Measurements from ENCODE around the gene SLC38A10.

SLC38A10 gene

DNA sequence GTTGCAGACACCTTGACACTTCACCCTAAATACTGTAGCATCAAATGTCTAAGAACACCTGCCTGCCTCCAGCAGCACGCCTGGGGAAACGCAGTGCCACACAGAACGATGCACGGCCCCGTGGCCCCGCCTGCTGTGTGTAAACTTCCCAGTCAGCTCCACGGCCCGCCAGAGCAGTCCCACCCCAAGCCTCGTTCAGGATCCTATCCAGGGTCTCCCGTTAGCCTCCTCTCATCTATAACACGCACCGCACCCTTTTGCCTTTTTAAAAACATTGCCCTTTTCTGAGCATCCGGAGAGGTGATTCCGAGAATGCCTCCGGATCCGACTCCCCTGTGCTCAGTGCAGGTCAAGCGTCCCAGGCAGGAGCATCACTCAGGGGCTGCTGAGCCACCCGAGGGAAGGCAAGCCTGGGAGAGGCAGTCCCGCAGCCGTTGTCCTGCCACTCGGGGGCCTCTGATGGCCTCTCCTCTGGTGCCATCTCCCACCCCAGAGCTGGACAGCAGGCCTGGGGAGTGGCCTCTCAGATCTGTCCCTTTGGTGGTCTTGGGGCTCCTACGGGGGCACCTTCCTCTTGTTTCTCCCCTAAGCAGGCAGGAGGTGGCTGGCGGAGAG lies 37.9 kb upstream of the SLC38A10 start:
- peaks cover 69% of the 10 kb centered on the region for H3K27me3 ChIP-seq (ENCODE audit: insufficient read depth, low read depth, severe bottlenecking)
- DNase-seq: no peak

DNA sequence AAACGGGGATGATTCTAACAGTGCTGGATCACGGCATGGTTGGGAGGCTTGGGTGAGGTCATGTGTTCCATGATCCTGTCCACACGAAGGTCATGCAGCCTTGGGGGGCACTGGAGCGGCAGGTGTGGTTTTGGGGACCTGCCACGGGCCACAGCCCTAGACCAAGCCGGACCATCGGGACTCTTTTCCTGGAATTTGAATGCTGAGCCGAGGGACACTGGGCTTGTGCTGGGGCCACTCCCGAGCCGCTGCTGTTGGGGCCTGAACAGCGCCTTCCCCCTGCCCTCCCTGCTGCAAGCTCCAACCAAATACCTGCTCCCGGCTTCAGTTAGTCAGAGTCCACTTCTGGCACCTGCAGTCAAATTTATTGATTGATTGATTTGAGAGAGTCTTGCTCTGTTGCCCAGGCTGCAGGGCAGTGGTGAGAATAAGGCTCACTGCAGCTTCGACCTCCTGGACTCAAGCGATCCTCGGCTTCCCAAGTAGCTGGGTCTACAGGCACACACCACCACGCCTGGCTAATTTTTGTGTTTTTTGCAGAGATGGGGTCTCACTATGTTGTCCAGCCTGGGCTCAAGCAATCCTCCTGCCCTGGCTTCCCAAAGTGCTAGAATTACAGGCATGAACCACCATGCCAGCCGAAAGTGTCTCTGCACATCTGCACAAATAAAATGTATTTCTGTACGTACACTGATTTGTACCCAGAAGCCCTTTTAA lies 37.2 kb upstream of the SLC38A10 start:
- Histone ChIP-seq H3K9me3 (ENCODE audit: severe bottlenecking) (no peaks in the 10 kb centered on the region), H3K27ac (no peak overlapping the region), H3K27me3 (ENCODE audit: insufficient read depth, low read depth, severe bottlenecking) (peaks cover 76% of the 10 kb centered on the region), H3K36me3 (no peaks in the 10 kb centered on the region), H3K4me3 (ENCODE audit: low read depth, low read length) (no peak overlapping the region)
- no peak for DNase-seq
- TF ChIP-seq, protein P1, sequence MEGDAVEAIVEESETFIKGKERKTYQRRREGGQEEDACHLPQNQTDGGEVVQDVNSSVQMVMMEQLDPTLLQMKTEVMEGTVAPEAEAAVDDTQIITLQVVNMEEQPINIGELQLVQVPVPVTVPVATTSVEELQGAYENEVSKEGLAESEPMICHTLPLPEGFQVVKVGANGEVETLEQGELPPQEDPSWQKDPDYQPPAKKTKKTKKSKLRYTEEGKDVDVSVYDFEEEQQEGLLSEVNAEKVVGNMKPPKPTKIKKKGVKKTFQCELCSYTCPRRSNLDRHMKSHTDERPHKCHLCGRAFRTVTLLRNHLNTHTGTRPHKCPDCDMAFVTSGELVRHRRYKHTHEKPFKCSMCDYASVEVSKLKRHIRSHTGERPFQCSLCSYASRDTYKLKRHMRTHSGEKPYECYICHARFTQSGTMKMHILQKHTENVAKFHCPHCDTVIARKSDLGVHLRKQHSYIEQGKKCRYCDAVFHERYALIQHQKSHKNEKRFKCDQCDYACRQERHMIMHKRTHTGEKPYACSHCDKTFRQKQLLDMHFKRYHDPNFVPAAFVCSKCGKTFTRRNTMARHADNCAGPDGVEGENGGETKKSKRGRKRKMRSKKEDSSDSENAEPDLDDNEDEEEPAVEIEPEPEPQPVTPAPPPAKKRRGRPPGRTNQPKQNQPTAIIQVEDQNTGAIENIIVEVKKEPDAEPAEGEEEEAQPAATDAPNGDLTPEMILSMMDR (IDR thresholded peaks at IDR 0.05; ENCODE audit: low read depth, low read length): no peak

More for the DNA sequence above, 37.9 kb upstream of the SLC38A10 start:
- Histone ChIP-seq H3K4me3 (ENCODE audit: low read depth, low read length) (no peak overlapping the region), H3K9me3 (ENCODE audit: severe bottlenecking) (no peaks in the 10 kb centered on the region), H3K36me3 (no peaks in the 10 kb centered on the region), H3K27ac (no peak overlapping the region)
- TF ChIP-seq, protein P1 (IDR thresholded peaks at IDR 0.05; ENCODE audit: low read depth, low read length): no peak

DNA sequence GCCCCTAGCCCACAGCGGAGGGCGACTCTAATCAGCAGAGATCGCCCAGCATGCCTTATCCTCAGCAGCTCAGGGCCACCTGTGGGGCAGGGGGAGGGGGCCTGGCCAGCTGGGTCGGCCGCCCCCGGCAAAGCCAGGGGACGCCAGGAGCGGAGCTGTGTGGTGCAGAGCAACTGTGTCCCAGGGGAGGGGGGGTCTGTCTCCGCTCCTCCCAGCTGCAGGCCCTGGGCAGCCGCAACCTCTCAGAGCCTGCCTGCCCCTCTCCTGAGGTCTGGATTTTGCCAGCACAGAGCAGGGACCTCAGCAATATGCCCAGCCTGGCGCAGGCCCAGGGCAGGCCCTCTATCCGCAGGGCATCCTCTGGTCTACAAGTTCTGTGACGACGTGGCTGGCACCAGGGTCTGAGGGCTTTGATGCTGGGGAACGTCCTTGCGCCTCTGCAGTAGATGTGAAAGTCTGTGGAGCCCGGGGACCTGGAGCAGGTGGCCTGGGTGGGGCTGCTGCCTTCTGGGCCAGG lies 36.5 kb upstream of the SLC38A10 start:
- TF ChIP-seq, protein P1 (IDR thresholded peaks at IDR 0.05; ENCODE audit: low read depth, low read length): 0 out of 2 replicates have a peak, but pooled peaks have one; percentile 2
- DNase-seq: peak; percentile 82
- Histone ChIP-seq H3K36me3 (no peaks in the 10 kb centered on the region), H3K4me3 (ENCODE audit: low read depth, low read length) (no peak overlapping the region), H3K27me3 (ENCODE audit: insufficient read depth, low read depth, severe bottlenecking) (peaks cover 80% of the 10 kb centered on the region), H3K9me3 (ENCODE audit: severe bottlenecking) (no peaks in the 10 kb centered on the region), H3K27ac (no peak overlapping the region)

DNA sequence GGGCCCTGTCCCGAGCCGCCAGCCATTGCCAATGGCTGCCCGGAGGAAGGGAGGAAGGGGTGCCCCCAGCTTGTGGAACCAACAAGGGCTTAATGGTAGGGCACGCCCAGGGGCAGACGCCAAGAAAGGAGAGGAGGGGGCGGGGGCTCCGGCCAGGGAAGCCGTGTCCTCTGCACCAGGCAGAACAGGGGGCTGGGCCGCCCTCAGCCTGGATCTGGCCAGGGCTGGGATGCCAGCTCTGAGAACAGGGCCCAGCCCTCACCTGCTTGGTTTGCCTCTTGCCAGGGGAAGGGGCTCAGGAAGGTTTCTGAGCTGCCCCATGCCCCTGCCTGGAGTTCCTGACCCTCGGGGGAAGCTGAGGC lies 35.8 kb upstream of the SLC38A10 start:
- Histone ChIP-seq H3K4me3 (ENCODE audit: low read depth, low read length) (no peak overlapping the region), H3K36me3 (no peaks in the 10 kb centered on the region), H3K27ac (no peak overlapping the region), H3K27me3 (ENCODE audit: insufficient read depth, low read depth, severe bottlenecking) (peaks cover 87% of the 10 kb centered on the region), H3K9me3 (ENCODE audit: severe bottlenecking) (no peaks in the 10 kb centered on the region)
- DNase-seq: no peak
- TF ChIP-seq, protein P1 (IDR thresholded peaks at IDR 0.05; ENCODE audit: low read depth, low read length): no peak

DNA sequence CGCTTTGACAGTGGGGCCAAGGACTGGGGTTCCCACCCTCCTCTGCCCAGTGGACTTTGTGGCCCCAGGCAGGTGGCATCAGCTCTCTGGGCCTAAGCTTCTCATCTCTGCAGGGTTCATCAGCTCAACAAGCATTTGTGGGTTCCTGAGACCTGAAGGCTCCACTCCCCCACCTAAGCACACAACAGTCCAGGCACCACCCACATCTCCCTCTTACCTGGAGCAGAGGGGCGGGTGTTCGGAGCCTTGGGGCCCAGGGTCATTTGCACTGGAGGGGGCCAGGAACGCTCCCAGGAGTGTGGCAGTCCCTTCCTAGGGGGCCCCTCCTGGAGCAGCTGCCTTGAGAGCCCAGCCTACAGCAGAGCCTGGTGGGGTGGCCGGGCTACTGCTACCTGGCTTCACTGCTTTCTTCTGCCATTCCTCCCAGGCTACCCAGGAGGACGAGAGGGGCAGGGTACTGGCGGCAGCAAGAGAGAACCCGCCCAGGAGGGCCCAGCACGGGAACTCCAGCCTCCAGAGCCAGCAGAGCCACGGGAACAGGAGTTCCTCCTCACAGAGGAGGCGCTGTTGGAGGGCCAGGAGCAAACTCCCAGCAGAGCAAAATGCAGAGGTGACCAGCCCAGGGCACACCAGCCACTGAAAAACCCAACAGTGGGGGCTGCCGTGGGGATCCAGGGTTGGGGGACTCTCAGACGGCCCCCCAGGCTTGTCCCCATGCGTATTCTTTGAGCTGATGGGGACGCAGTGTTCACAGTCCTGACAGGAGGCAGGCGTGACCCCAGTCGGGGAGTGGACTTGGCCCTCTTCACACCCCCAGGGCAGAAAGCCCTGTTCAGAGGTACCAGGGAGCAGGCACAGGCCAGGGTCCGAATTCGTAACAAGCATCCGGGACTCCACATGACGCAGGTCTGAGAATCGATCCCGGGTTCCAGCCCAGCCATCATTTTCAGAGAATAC lies 35.1 kb upstream of the SLC38A10 start:
- DNase-seq: peak; percentile 59
- H3K36me3 ChIP-seq: no peaks in the 10 kb centered on the region
- H3K9me3 ChIP-seq (ENCODE audit: severe bottlenecking): no peaks in the 10 kb centered on the region
- peaks cover 91% of the 10 kb centered on the region for H3K27me3 ChIP-seq (ENCODE audit: insufficient read depth, low read depth, severe bottlenecking)
- no peak overlapping the region for H3K4me3 ChIP-seq (ENCODE audit: low read depth, low read length)
- H3K27ac ChIP-seq: no peak overlapping the region
- TF ChIP-seq, protein P1 (IDR thresholded peaks at IDR 0.05; ENCODE audit: low read depth, low read length): peak; percentile 51

Measured in WERI-Rb-1 (cell line).